ENCODE results near the gene TPP1. TPM values are rescaled to one million over a fixed set of nuclear protein-coding genes. Genes with fewer than 3 reads are reported as not detected.
A peak's percentile ranks its signal among the peaks of the same experiment; 100 is the strongest.

The TPP1 gene
- total and polyA plus RNA-seq, 10 donors = 54.9 to 306 (median 212) TPM

- H3K27me3 ChIP-seq (replicated peaks in 1 of 7) = no peaks in the 10 kb centered on the region
- peak overlapping the region; percentile 91 to 98 (median 94) for H3K27ac ChIP-seq
- peaks cover 20 to 84% (median 37%) of the 10 kb centered on the region in 6 donors for H3K4me1 ChIP-seq
- 1 to 4% (median 3%) methylated on average over 15 of the region's 15 CpGs for WGBS, 5 donors
- peaks cover 0 to 46% (median 29%) of the 10 kb centered on the region in 6 donors for H3K36me3 ChIP-seq
- TF ChIP-seq POLR2AphosphoS5 (IDR thresholded peaks at IDR 0.05) (peak in 2 of 3 donors; percentile 8 to 90), POLR2A (IDR thresholded peaks at IDR 0.05) (peak in 1 of 3 donors; percentile 68), CTCF (IDR thresholded peaks at IDR 0.05 in 8 of 11, conservative IDR thresholded peaks at IDR 0.05 in 3 of 11) (peak in 1 of 11 experiments; percentile 8)
- H3K9me3 ChIP-seq = no peaks in the 10 kb centered on the region
- DNase-seq = peak; percentile 86
- intact Hi-C loops (cut with DNase I; ENCODE audit: low total_unique reads) = no loop called here
- H3K4me3 ChIP-seq = peak overlapping the region; percentile 66 to 95 (median 76)
Measured at GRCh38 chr11:6618117-6619003, 862 bp downstream of the TPP1 start.

- Histone ChIP-seq H3K36me3 (peaks cover 0 to 39% (median 29%) of the 10 kb centered on the region in 6 donors), H3K27ac (peak overlapping the region; percentile 91 to 98 (median 94)), H3K4me3 (peak overlapping the region; percentile 66 to 95 (median 76)), H3K9me3 (no peaks in the 10 kb centered on the region), H3K27me3 (replicated peaks in 1 of 7) (no peaks in the 10 kb centered on the region), H3K4me1 (peaks cover 29 to 94% (median 47%) of the 10 kb centered on the region in 6 donors)
- DNase-seq = peak; percentile 75
- 41 to 65% (median 52%) methylated on average over 5 of the region's 5 CpGs for WGBS, 5 donors
- TF ChIP-seq POLR2AphosphoS5 (IDR thresholded peaks at IDR 0.05) (no peak), POLR2A (IDR thresholded peaks at IDR 0.05) (no peak), CTCF (IDR thresholded peaks at IDR 0.05 in 8 of 11, conservative IDR thresholded peaks at IDR 0.05 in 3 of 11) (no peak)
- intact Hi-C loops (cut with DNase I; ENCODE audit: low total_unique reads) = no loop called here
Measured at GRCh38 chr11:6617315-6617781, 1.9 kb downstream of the TPP1 start.

GRCh38 chr11:6616596-6617250 lies 2.5 kb downstream of the TPP1 start:
- intact Hi-C loops (cut with DNase I; ENCODE audit: low total_unique reads) = no loop called here
- H3K36me3 ChIP-seq = peaks cover 0 to 39% (median 29%) of the 10 kb centered on the region in 6 donors
- peaks cover 29 to 88% (median 48%) of the 10 kb centered on the region in 6 donors for H3K4me1 ChIP-seq
- no peaks in the 10 kb centered on the region for H3K27me3 ChIP-seq (replicated peaks in 1 of 7)
- WGBS, 5 donors = 83 to 97% (median 92%) methylated on average over 13 to 14 of the region's 14 CpGs
- peak overlapping the region in 2 of 8 donors; percentile 76 to 95 for H3K4me3 ChIP-seq
- TF ChIP-seq CTCF (IDR thresholded peaks at IDR 0.05 in 8 of 11, conservative IDR thresholded peaks at IDR 0.05 in 3 of 11) (no peak), POLR2A (IDR thresholded peaks at IDR 0.05) (no peak), POLR2AphosphoS5 (IDR thresholded peaks at IDR 0.05) (no peak)
- H3K27ac ChIP-seq = peak overlapping the region in 6 of 8 donors; percentile 30 to 98 (median 94)
- DNase-seq = peak; percentile 75
- H3K9me3 ChIP-seq = no peaks in the 10 kb centered on the region
